22Rv1 (cell line): ENCODE results near the gene CERT1.

Experiments
- ZFX ChIP-seq: fragments of 450-650 bp; IDR thresholded peaks from 2 replicates; pipeline ENCODE4 v1.6.1; 2017; ENCODE audit warnings: antibody characterized with exemption, borderline replicate concordance
- TF ChIP-seq, protein P1 (sequence below): fragments of 450-650 bp; IDR thresholded peaks from 2 replicates; pipeline ENCODE4 v1.5.1; 2017; ENCODE audit warnings: mild to moderate bottlenecking

DNA sequence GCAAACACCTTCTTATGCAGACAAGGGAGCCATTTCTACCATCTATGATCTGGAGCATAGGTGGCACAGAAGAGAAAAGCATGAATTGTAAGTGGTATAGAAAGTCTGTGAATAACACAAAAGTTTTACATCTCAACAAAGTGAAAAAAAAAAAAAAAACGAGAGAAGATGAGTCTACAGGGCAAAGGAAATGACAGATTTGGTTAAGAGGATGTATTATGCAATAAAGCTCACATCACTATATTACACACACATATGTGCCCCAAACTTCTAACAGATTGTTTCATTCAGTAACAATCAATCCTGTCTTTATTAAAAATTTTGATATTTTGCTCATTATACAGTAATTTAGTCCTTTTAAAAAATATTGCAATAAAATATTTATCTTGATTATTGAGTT, 49.8 kb downstream of the CERT1 start:
- TF ChIP-seq, protein P1, sequence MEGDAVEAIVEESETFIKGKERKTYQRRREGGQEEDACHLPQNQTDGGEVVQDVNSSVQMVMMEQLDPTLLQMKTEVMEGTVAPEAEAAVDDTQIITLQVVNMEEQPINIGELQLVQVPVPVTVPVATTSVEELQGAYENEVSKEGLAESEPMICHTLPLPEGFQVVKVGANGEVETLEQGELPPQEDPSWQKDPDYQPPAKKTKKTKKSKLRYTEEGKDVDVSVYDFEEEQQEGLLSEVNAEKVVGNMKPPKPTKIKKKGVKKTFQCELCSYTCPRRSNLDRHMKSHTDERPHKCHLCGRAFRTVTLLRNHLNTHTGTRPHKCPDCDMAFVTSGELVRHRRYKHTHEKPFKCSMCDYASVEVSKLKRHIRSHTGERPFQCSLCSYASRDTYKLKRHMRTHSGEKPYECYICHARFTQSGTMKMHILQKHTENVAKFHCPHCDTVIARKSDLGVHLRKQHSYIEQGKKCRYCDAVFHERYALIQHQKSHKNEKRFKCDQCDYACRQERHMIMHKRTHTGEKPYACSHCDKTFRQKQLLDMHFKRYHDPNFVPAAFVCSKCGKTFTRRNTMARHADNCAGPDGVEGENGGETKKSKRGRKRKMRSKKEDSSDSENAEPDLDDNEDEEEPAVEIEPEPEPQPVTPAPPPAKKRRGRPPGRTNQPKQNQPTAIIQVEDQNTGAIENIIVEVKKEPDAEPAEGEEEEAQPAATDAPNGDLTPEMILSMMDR, result no peak
- no peak for TF ChIP-seq ZFX
